GM23338 (cell line): ENCODE results near the gene SEMA5A. TPM values are rescaled to one million over a fixed set of nuclear protein-coding genes. Genes with fewer than 3 reads are reported as not detected.

Experiments used
- ATAC-seq: fragments of 200-7000 bp; cut with Tn5 transposase; 3 replicates; pipeline ENCODE4 v1.9.1; 2020
- DNase-seq: peaks from one replicate; pipeline ENCODE4 v3.0.0-alpha.2; 2015; ENCODE audit warnings: low spot score
- H2AFZ ChIP-seq: fragments of 200-600 bp; sonication (generic); 2 replicates; pipeline ENCODE4 v1.8.0; 2016; ENCODE audit warnings: antibody characterized with exemption, mild to moderate bottlenecking, moderate library complexity
- H3F3A ChIP-seq: fragments of 200-600 bp; sonication (generic); replicated peaks from 2 replicates; pipeline ENCODE4 v1.8.0; 2017; ENCODE audit warnings: antibody characterized with exemption, mixed run types, low read depth
- H3K27ac ChIP-seq: fragments of 200-600 bp; sonication (generic); 2 replicates; pipeline ENCODE4 v1.6.1; 2016; ENCODE audit warnings: low read depth
- H3K27me3 ChIP-seq: fragments of 200-600 bp; sonication (generic); 2 replicates; pipeline ENCODE4 v1.8.0; 2016; ENCODE audit warnings: mild to moderate bottlenecking, mixed run types, moderate library complexity; ENCODE audit not compliant: insufficient read depth
- H3K36me3 ChIP-seq: fragments of 200-600 bp; sonication (generic); 2 replicates; pipeline ENCODE4 v1.8.0; 2016; ENCODE audit warnings: mild to moderate bottlenecking; ENCODE audit not compliant: insufficient read depth
- H3K4me1 ChIP-seq: fragments of 200-600 bp; sonication (generic); 2 replicates; pipeline ENCODE4 v1.8.0; 2016; ENCODE audit warnings: mild to moderate bottlenecking, moderate library complexity; ENCODE audit not compliant: insufficient read depth
- H3K4me2 ChIP-seq: fragments of 200-600 bp; sonication (generic); 2 replicates; pipeline ENCODE4 v1.7.1; 2017; ENCODE audit warnings: mixed run types
- H3K4me3 ChIP-seq: fragments of 200-600 bp; sonication (generic); 2 replicates; pipeline ENCODE4 v1.6.1; 2016; ENCODE audit warnings: mixed run types
- H3K79me2 ChIP-seq: fragments of 200-600 bp; sonication (generic); replicated peaks from 2 replicates; pipeline ENCODE4 v1.8.0; 2017; ENCODE audit warnings: mild to moderate bottlenecking; ENCODE audit not compliant: insufficient read depth
- H3K9me2 ChIP-seq: fragments of 200-600 bp; sonication (generic); 2 replicates; pipeline ENCODE4 v1.8.0; 2017; ENCODE audit not compliant: insufficient read depth
- H4K20me1 ChIP-seq: fragments of 200-600 bp; sonication (generic); replicated peaks from 2 replicates; pipeline ENCODE4 v1.8.0; 2017; ENCODE audit warnings: mild to moderate bottlenecking; ENCODE audit not compliant: insufficient read depth
- H3K27ac Mint-ChIP-seq: 2 replicates; pipeline ENCODE4 v1.8.0; 2020; ENCODE audit warnings: inconsistent platforms, mild to moderate bottlenecking, moderate library complexity, mixed read lengths
- H3K27me3 Mint-ChIP-seq: 3 replicates; pipeline ENCODE4 v1.8.0; 2022; ENCODE audit warnings: low read depth, mild to moderate bottlenecking, moderate library complexity, mixed read lengths, inconsistent platforms; ENCODE audit not compliant: insufficient read depth, poor library complexity
- H3K36me3 Mint-ChIP-seq: 3 replicates; pipeline ENCODE4 v1.8.0; 2021; ENCODE audit warnings: low read depth, mild to moderate bottlenecking, inconsistent platforms, moderate library complexity, mixed read lengths
- H3K4me1 Mint-ChIP-seq: 3 replicates; pipeline ENCODE4 v1.8.0; 2020; ENCODE audit warnings: mild to moderate bottlenecking, inconsistent platforms, mixed read lengths
- H3K4me3 Mint-ChIP-seq: 3 replicates; pipeline ENCODE4 v1.8.0; 2021; ENCODE audit warnings: moderate library complexity, mild to moderate bottlenecking, inconsistent platforms, mixed read lengths
- H3K9me3 Mint-ChIP-seq: 3 replicates; pipeline ENCODE4 v1.8.0; 2020; ENCODE audit warnings: moderate library complexity, mild to moderate bottlenecking, inconsistent platforms, mixed read lengths
- CREB1 ChIP-seq: fragments of 250-450 bp; sonication (Bioruptor Pico); IDR thresholded peaks from 2 replicates; pipeline ENCODE4 v1.5.0; 2020; ENCODE audit warnings: low read depth, mild to moderate bottlenecking, moderate library complexity
- CTCF ChIP-seq, 2 experiments: fragments of 200-600 bp in 1 of 2; sonication (generic) in 1 of 2; conservative IDR thresholded peaks; 2 replicates each; pipeline versions ENCODE4 v1.5.1 to v1.6.1; 2016 to 2017; ENCODE audit warnings: antibody characterized with exemption in 2 of 2, low read depth in 2 of 2, mild to moderate bottlenecking in 2 of 2, moderate library complexity in 1 of 2
- ETS1 ChIP-seq: IDR thresholded peaks from 2 replicates; pipeline ENCODE4 v1.6.1; 2016; ENCODE audit warnings: antibody characterized with exemption
- EZH2 ChIP-seq: fragments of 200-600 bp; sonication (generic); IDR thresholded peaks from one replicate; pipeline ENCODE4 v1.8.0; 2017; ENCODE audit warnings: antibody characterized with exemption, mild to moderate bottlenecking, low read depth; ENCODE audit not compliant: unreplicated experiment
- EZH2phosphoT487 ChIP-seq: fragments of 200-600 bp; sonication (generic); IDR thresholded peaks from one replicate; pipeline ENCODE4 v1.8.1; 2018; ENCODE audit warnings: antibody characterized with exemption; ENCODE audit not compliant: unreplicated experiment
- NANOG ChIP-seq: IDR thresholded peaks from 2 replicates; pipeline ENCODE4 v1.6.1; 2016; ENCODE audit warnings: antibody characterized with exemption, borderline replicate concordance
- POLR2AphosphoS5 ChIP-seq: IDR thresholded peaks from 2 replicates; pipeline ENCODE4 v1.6.1; 2016; ENCODE audit warnings: antibody characterized with exemption, low read depth
- STAT1 ChIP-seq: IDR thresholded peaks from one replicate; pipeline ENCODE4 v1.6.1; 2016; ENCODE audit warnings: antibody characterized with exemption; ENCODE audit not compliant: unreplicated experiment
- ZNF114 ChIP-seq: fragments of 250-450 bp; sonication (Bioruptor Pico); IDR thresholded peaks from 2 replicates; pipeline ENCODE4 v1.5.0; 2020; ENCODE audit warnings: mild to moderate bottlenecking, moderate library complexity
- ZNF331 ChIP-seq: fragments of 250-450 bp; sonication (Bioruptor Pico); IDR thresholded peaks from 2 replicates; pipeline ENCODE4 v1.5.0; 2020; ENCODE audit warnings: low read depth, mild to moderate bottlenecking, moderate library complexity
- ZNF462 ChIP-seq: fragments of 250-450 bp; sonication (Bioruptor Pico); IDR thresholded peaks from 2 replicates; pipeline ENCODE4 v1.5.0; 2020; ENCODE audit warnings: mild to moderate bottlenecking, moderate library complexity
- polyA plus RNA-seq: library from polyadenylated mRNA; unstranded; fragments of >200 nt; fragmentation: Nextera tagmentation; extraction: Ambion mirVana; gene quantifications from 2 replicates; pipeline ENCODE4 v1.2.1, GENCODE V29; 2016
- total RNA-seq: library from RNA; depleted of rRNA; stranded (reverse); fragments of >200 nt; shearing (Covaris generic); gene quantifications from 2 replicates; pipeline ENCODE4 v1.2.3, GENCODE V29; 2014
- TF ChIP-seq, protein P1 (sequence below): IDR thresholded peaks from one replicate; pipeline ENCODE4 v1.6.1; 2018; ENCODE audit warnings: antibody characterized with exemption; ENCODE audit not compliant: unreplicated experiment

The SEMA5A gene
- total and polyA plus RNA-seq, 2 experiments from 2014 or later, result 2.1 to 8.1 TPM

- H3K9me3 Mint-ChIP-seq, result no peaks in the 10 kb centered on the region
- ATAC-seq (no peak), DNase-seq (no peak)
- no peak for TF ChIP-seq EZH2phosphoT487
- TF ChIP-seq ZNF114 (CRISPR knock-in tag), result no peak
- TF ChIP-seq ZNF331 (CRISPR knock-in tag), result no peak
- TF ChIP-seq, protein P1, sequence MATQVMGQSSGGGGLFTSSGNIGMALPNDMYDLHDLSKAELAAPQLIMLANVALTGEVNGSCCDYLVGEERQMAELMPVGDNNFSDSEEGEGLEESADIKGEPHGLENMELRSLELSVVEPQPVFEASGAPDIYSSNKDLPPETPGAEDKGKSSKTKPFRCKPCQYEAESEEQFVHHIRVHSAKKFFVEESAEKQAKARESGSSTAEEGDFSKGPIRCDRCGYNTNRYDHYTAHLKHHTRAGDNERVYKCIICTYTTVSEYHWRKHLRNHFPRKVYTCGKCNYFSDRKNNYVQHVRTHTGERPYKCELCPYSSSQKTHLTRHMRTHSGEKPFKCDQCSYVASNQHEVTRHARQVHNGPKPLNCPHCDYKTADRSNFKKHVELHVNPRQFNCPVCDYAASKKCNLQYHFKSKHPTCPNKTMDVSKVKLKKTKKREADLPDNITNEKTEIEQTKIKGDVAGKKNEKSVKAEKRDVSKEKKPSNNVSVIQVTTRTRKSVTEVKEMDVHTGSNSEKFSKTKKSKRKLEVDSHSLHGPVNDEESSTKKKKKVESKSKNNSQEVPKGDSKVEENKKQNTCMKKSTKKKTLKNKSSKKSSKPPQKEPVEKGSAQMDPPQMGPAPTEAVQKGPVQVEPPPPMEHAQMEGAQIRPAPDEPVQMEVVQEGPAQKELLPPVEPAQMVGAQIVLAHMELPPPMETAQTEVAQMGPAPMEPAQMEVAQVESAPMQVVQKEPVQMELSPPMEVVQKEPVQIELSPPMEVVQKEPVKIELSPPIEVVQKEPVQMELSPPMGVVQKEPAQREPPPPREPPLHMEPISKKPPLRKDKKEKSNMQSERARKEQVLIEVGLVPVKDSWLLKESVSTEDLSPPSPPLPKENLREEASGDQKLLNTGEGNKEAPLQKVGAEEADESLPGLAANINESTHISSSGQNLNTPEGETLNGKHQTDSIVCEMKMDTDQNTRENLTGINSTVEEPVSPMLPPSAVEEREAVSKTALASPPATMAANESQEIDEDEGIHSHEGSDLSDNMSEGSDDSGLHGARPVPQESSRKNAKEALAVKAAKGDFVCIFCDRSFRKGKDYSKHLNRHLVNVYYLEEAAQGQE, result no peak
- no peak for TF ChIP-seq CREB1 (CRISPR knock-in tag)
- no peak for TF ChIP-seq NANOG
- no peak for TF ChIP-seq EZH2
- no peak for TF ChIP-seq CTCF (conservative IDR thresholded peaks at IDR 0.05; ENCODE audit: low read depth in 2 of 2)
- TF ChIP-seq STAT1, result no peak
- TF ChIP-seq ZNF462 (CRISPR knock-in tag), result no peak
- no peak for TF ChIP-seq POLR2AphosphoS5
- TF ChIP-seq ETS1, result no peak
- H3K27ac ChIP-seq, result no peak overlapping the region
- H3K4me1 Mint-ChIP-seq, result no peaks in the 10 kb centered on the region
- H3K27ac Mint-ChIP-seq, result no peak overlapping the region
- H3K4me1 ChIP-seq, result no peaks in the 10 kb centered on the region
- no peak overlapping the region for H2AFZ ChIP-seq
- H4K20me1 ChIP-seq, result no peaks in the 10 kb centered on the region
- H3K4me3 Mint-ChIP-seq, result no peak overlapping the region
- no peaks in the 10 kb centered on the region for H3K27me3 Mint-ChIP-seq
- H3K27me3 ChIP-seq, result no peaks in the 10 kb centered on the region
- no peak overlapping the region for H3K4me3 ChIP-seq
- no peaks in the 10 kb centered on the region for H3K79me2 ChIP-seq
- H3F3A ChIP-seq, result no peaks in the 10 kb centered on the region
- no peaks in the 10 kb centered on the region for H3K36me3 Mint-ChIP-seq
- no peak overlapping the region for H3K4me2 ChIP-seq
- no peaks in the 10 kb centered on the region for H3K36me3 ChIP-seq
- H3K9me2 ChIP-seq, result no peaks in the 10 kb centered on the region
These were observed 305.4 kb downstream of the SEMA5A start for GRCh38 chr5:9240431-9240830.
